Measurements from ENCODE around the gene TMSB4X. TPM values are rescaled to one million over a fixed set of nuclear protein-coding genes. Genes with fewer than 3 reads are reported as not detected.

Gene TMSB4X
- total and polyA plus RNA-seq, 8 donors = 1,734 to 14,609 (median 4,336) TPM

- WGBS, 5 donors = 21 to 52% (median 37%) methylated on average over 12 of the region's 12 CpGs
- intact Hi-C loops (cut with DNase I; ENCODE audit: low total_unique reads) = no loop called here
- Histone ChIP-seq H3K27me3 (peaks cover 0 to 18% (median 0%) of the 10 kb centered on the region in 3 donors), H3K27ac (peak overlapping the region; percentile 90 to 97 (median 94)), H3K4me3 (peak overlapping the region in 2 of 4 donors; percentile 7 to 20), H3K9me3 (peaks cover 0 to 7% (median 0%) of the 10 kb centered on the region in 4 donors), H3K4me1 (peaks cover 0 to 15% (median 5%) of the 10 kb centered on the region in 4 donors), H3K36me3 (peaks cover 0 to 3% (median 0%) of the 10 kb centered on the region in 4 donors)
- peak in 2 of 3 donors; percentile 67 to 74 for TF ChIP-seq POLR2AphosphoS5 (IDR thresholded peaks at IDR 0.05)
- no peak for TF ChIP-seq CTCF (IDR thresholded peaks at IDR 0.05)
- peak; percentile 65 to 79 for DNase-seq
Observed at GRCh38 chrX:12971282-12972003, 3.5 kb upstream of the TMSB4X start.

- Histone ChIP-seq H3K4me3 (peak overlapping the region in 2 of 4 donors; percentile 3 to 20), H3K27me3 (peaks cover 0 to 14% (median 0%) of the 10 kb centered on the region in 3 donors), H3K36me3 (peaks cover 0 to 3% (median 0%) of the 10 kb centered on the region in 4 donors), H3K9me3 (peaks cover 0 to 7% (median 0%) of the 10 kb centered on the region in 4 donors), H3K27ac (peak overlapping the region; percentile 90 to 97 (median 94)), H3K4me1 (peaks cover 0 to 15% (median 5%) of the 10 kb centered on the region in 4 donors)
- TF ChIP-seq POLR2A (IDR thresholded peaks at IDR 0.05) = no peak
- TF ChIP-seq POLR2AphosphoS5 (IDR thresholded peaks at IDR 0.05) = peak in 1 of 3 donors; percentile 40
- intact Hi-C loops (cut with DNase I; ENCODE audit: low total_unique reads) = no loop called here
- WGBS, 5 donors = 32 to 68% (median 49%) methylated on average over 6 of the region's 6 CpGs
- no peak for DNase-seq
Observed at GRCh38 chrX:12972243-12972642, 2.7 kb upstream of the TMSB4X start.

- intact Hi-C loops (cut with DNase I; ENCODE audit: low total_unique reads) = no loop called here
- H3K27me3 ChIP-seq = peaks cover 0 to 14% (median 0%) of the 10 kb centered on the region in 3 donors
- peak overlapping the region; percentile 77 to 97 (median 94) for H3K27ac ChIP-seq
- 23 to 62% (median 44%) methylated on average over 10 to 12 of the region's 12 CpGs for WGBS, 5 donors
- peaks cover 0 to 7% (median 0%) of the 10 kb centered on the region in 4 donors for H3K9me3 ChIP-seq
- peak overlapping the region; percentile 60 to 75 (median 64) for H3K4me3 ChIP-seq
- TF ChIP-seq POLR2AphosphoS5 (IDR thresholded peaks at IDR 0.05) (peak in 1 of 3 donors; percentile 9), CTCF (IDR thresholded peaks at IDR 0.05) (no peak)
- DNase-seq = no peak
- peaks cover 0 to 15% (median 5%) of the 10 kb centered on the region in 4 donors for H3K4me1 ChIP-seq
- H3K36me3 ChIP-seq = peaks cover 0 to 3% (median 0%) of the 10 kb centered on the region in 4 donors
Observed at GRCh38 chrX:12972878-12973560, 1.9 kb upstream of the TMSB4X start.

- H3K9me3 ChIP-seq = peaks cover 0 to 7% (median 0%) of the 10 kb centered on the region in 4 donors
- H3K27ac ChIP-seq = peak overlapping the region; percentile 77 to 97 (median 94)
- peak in 1 of 2 donors; percentile 50 for DNase-seq
- peaks cover 0 to 19% (median 8%) of the 10 kb centered on the region in 4 donors for H3K4me1 ChIP-seq
- H3K4me3 ChIP-seq = peak overlapping the region; percentile 60 to 75 (median 64)
- H3K36me3 ChIP-seq = peaks cover 0 to 3% (median 0%) of the 10 kb centered on the region in 4 donors
- intact Hi-C loops (cut with DNase I; ENCODE audit: low total_unique reads) = no loop called here
- 6 to 48% (median 35%) methylated on average over 17 to 19 of the region's 19 CpGs for WGBS, 5 donors
- TF ChIP-seq CTCF (IDR thresholded peaks at IDR 0.05) (no peak), EP300 (IDR thresholded peaks at IDR 0.05) (no peak), POLR2A (IDR thresholded peaks at IDR 0.05) (no peak), POLR2AphosphoS5 (IDR thresholded peaks at IDR 0.05) (no peak)
- peaks cover 0 to 14% (median 0%) of the 10 kb centered on the region in 3 donors for H3K27me3 ChIP-seq
Observed at GRCh38 chrX:12973561-12974304, 1.2 kb upstream of the TMSB4X start.

All from stomach (tissue), 9 donors.